C4-2B (cell line): ENCODE data around the gene CACNA2D3.

Experiments used
- CTCF ChIP-seq: fragments of 450-650 bp; conservative IDR thresholded peaks from 2 replicates; pipeline ENCODE4 v1.5.1; 2017; ENCODE audit warnings: mild to moderate bottlenecking
- ZFX ChIP-seq: fragments of 450-650 bp; IDR thresholded peaks from 2 replicates; pipeline ENCODE4 v1.6.1; 2017

GRCh38 chr3:54983266-54984099 lies 861.1 kb downstream of the CACNA2D3 start:
- TF ChIP-seq CTCF (no peak), ZFX (no peak)
